NCI-H187 treated with DMSO at 0.1 percent for 48 hours (cell line): Measurements from ENCODE around the gene SWT1.
"Not testable (repeated sequence)": the region's sequence is repeated elsewhere in the genome, so short reads cannot be mapped to it uniquely, and the experiment has no call there.

Experiments
- DNase-seq: peaks from one replicate; lab custom pipeline; 2025; lab: John Stamatoyannopoulos, UW

The SWT1 gene

DNA sequence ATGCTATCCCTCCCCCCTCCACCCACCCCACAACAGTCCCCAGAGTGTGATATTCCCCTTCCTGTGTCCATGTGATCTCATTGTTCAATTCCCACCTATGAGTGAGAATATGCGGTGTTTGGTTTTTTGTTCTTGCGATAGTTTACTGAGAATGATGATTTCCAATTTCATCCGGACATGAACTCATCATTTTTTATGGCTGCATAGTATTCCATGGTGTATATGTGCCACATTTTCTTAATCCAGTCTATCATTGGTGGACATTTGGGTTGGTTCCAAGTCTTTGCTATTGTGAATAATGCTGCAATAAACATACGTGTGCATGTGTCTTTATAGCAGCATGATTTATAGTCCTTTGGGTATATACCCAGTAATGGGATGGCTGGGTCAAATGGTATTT lies 95.0 kb downstream of the SWT1 start:
- not testable (repeated sequence) for DNase-seq

DNA sequence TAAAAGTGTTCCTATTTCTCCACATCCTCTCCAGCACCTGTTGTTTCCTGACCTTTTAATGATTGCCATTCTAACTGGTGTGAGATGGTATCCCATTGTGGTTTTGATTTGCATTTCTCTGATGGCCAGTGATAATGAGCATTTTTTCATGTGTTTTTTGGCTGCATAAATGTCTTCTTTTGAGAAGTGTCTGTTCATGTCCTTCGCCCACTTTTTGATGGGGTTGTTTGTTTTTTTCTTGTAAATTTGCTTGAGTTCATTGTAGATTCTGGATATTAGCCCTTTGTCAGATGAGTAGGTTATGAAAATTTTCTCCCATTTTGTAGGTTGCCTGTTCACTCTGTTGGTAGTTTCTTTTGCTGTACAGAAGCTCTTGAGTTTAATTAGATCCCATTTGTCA lies 95.4 kb downstream of the SWT1 start:
- not testable (repeated sequence) for DNase-seq

DNA sequence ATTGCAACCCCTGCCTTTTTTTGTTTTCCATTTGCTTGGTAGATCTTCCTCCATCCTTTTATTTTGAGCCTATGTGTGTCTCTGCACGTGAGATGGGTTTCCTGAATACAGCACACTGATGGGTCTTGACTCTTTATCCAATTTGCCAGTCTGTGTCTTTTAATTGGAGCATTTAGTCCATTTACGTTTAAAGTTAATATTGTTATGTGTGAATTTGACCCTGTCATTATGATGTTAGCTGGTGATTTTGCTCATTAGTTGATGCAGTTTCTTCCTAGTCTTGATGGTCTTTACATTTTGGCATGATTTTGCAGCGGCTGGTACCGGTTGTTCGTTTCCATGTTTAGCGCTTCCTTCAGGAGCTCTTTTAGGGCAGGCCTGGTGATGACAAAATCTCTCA lies 98.6 kb downstream of the SWT1 start:
- DNase-seq = not testable (repeated sequence)

DNA sequence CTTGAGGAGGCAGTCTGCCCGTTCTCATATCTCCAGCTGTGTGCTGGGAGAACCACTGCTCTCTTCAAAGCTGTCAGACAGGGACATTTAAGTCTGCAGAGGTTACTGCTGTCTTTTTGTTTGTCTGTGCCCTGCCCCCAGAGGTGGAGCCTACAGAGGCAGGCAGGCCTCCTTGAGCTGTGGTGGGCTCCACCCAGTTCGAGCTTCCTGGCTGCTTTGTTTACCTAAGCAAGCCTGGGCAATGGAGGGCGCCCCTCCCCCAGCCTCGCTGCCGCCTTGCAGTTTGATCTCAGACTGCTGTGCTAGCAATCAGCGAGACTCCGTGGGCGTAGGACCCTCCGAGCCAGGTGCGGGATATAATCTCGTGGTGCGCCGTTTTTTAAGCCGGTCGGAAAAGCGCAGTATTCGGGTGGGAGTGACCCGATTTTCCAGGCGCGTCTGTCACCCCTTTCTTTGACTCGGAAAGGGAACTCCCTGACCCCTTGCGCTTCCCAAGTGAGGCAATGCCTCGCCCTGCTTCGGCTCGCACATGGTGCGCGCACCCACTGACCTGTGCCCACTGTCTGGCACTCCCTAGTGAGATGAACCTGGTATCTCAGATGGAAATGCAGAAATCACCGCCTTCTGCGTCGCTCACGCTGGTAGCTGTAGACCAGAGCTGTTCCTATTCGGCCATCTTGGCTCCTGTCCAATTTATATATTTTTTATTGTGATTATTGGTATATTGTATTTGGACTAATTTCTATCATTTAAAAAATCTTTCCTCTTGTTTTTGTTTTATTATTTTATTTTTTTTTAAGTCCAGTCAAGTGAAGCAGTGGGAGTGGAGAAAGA lies 100.4 kb downstream of the SWT1 start:
- DNase-seq = not testable (repeated sequence)

DNA sequence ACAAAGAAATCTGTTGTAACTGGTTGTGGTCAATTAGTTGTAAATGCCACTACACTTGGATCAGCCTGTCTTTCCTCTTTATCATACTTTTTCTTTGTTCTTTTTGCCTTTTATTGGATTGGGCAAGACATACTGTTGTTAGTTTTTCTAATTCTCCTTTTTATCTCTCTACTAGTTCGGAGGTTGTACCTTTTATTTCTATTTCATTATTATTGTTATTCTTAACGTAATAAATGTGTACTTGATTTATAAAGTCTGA lies 100.9 kb downstream of the SWT1 start:
- DNase-seq = no peak

DNA sequence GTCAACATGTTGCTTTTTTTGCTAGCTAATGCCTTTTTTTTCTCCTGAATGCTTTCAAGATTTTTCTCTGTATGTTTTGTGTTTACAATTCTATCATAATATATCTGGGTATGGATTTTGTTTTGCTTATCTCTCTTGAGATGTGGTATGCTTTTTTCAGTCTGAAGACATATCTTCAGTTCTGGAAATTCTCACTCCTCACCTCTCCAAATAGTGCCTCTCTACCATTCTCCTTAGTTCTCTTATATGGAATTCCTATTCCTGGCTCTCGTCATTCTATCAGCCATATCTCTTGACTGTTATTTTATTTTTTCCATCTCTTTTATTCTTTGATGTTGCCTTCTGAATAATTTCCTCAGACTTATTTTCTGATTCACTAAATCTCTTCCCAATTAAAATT lies 101.7 kb downstream of the SWT1 start:
- DNase-seq = no peak

DNA sequence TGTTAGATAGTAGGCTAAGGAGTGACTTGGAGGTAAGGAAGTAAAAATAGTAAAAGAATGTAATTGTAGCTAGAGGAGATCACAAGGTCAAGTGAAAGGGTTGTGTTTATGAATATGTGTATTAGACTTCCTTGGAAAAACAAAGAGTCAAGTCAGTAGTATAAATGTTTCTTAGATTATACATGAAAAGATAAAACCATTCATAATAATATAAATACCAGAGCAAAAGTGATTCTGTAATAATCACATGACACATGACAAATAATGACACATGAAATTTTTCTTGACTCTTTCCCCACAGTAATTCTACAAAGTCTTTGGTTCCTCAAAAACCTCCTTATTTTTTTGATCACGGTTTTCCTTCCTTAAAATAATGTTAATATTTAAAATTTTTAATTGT lies 103.6 kb downstream of the SWT1 start:
- DNase-seq = no peak

DNA sequence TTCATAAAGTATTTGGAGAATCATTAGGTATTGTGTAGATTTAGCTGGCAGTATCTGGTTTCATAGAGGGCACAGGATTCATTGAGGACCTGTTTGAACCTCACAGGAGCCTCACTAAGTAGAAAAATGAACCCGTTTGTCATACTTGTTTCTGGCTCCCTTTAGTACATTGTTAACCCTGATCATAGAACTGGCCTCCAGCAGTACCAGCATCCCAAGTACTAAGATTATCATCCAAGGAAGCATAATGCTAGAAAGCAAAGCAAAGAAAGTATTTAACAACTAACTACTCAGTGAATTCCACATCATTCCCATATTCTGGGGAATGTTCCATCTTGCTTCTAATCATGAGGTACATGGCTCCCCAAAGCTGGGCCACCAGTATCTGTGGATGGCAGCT lies 105.2 kb downstream of the SWT1 start:
- no peak for DNase-seq

DNA sequence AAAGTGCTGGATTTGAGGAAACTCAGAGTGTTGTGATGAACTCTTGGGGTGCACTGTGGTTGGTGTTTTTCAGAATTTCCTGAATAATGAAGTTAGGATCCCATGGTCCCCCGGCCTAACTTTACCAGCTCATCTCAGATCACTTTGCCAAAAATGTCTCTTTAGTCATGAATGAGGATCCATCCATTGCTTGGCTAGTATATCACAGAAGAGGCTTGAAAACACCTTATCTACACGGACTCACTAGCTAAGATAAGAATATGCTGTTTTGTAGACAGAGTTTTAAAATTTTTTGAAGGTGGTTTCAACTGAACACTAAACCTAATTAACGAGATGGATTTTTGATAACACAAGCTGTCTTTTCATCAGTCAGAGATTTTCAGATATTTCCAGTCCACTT lies 106.3 kb downstream of the SWT1 start:
- DNase-seq = no peak

DNA sequence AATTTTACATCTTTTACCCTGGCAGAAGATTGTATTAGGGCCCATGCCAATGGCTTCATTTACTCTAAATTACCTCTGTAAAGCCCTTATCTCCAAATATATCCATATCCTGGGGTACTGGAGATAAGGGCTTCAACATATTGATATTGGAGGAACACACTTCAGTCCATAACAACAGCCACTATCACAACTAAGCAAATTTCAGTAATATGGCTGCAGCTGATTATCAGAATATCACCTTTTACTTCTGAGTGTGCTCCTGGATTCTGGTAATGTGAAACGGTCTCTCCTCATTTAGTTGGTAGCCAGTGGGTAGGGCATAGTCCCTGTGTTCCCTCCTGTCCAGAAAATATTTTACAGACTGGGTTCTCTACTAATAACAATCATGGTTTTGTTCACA lies 106.8 kb downstream of the SWT1 start:
- no peak for DNase-seq

DNA sequence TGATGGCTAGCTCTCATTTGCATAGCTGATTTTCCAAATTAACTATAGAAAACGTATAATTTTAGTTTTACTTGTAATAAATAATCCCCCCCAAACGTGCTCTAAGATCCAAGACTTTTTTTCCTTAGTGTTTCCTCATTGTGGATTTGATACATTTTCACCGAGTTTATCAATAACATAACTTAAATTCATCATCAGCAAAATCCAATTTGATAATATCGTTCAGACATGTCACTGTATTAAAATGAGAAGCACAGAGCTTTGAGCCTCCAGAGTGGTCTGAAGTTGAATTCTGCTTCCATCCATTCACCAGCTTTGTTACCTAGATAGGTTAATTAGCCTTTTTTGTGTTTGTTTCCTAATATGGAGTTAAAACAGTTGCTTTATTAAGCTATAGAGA lies 108.3 kb downstream of the SWT1 start:
- DNase-seq = no peak

DNA sequence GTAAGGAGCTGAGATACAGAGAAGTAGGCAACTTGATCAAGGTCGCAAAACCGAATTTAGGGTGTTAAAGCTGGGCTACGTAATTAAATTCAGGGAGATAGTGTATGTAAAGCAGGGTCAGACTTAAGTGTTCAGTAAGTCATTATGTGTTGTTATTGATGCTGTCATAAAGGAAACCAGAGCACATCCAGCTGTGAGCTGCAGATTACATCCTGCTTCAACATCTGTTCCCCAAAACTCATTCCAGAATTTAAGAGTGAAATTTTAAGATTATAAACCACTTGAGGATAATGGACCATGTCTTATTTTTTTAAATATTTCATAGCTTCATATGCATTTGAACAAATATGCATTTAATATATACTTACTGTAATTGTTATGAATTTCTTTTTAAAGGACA lies 110.3 kb downstream of the SWT1 start:
- DNase-seq = no peak

DNA sequence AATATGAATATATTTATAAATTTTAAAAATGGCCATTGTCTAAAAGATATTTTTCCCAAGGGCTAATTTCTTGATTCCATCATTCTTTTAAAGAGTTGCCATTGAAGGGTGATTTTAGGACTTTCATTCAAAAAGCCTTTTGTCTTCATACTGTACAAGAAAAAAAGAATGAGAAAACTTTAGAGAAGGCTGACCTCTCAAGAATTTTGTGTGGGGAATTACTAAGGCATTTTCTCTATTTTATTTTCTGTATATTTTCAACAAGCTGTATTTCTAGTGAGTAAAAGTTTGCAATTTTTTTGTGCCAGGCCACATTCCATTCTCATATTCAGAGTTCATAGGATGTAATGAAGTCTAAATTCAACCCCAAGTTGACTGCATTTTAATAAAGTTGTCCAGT lies 110.7 kb downstream of the SWT1 start:
- no peak for DNase-seq

DNA sequence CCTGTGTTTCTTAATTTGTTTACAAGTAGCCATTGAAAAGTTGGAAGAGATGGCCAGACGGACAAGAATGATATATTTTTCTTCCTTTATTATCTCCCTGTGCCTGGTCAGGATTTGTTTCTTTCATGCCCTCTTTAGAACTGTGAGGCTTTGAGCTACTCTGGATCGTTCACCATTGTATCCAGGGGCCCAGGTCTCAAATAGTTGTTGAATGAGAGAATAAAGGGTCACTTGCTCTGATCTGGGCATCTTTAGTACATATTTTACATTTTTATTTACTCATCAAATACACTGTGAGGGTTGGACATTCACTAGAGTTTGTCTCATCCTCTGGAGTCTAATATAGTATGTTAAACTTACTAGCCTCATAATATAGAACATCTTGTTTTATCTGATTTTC lies 111.4 kb downstream of the SWT1 start:
- DNase-seq = no peak

DNA sequence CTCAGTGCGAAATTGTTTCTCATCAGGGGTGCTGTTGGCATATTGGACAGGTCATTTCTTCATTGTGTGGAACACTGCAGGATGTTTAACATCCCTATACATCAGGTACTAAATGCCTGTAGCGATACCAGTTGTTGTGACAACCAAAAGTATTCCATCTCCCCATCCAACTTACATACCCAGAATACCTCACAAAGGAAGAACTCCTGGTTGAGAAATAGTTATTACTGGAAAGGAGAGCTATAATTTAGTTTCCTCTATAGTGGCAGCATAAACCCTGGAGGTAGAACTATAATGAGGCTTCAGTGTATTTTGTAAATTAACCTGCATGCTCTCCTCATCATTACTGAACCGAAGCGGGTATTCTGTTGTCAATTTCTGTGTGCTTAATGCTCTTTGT lies 115.0 kb downstream of the SWT1 start:
- no peak for DNase-seq

DNA sequence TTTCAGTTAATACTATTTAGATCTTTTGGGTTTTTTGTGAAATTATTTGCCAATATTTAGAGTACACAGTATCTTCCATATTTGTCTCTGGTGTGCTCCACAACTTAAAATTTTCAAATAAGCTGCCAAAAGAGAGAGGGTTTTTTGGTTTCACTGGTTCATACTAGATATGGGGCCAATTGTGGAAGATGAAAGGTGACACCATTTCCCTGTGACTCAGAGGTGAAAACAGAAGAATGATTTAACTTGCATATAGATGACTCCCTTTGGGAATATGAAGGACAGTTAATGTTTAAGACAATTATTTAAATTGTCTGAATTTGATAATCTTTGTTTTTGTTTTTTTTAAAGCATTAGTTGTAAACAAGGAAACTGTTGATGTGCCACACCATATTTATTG lies 122.6 kb downstream of the SWT1 start:
- no peak for DNase-seq

DNA sequence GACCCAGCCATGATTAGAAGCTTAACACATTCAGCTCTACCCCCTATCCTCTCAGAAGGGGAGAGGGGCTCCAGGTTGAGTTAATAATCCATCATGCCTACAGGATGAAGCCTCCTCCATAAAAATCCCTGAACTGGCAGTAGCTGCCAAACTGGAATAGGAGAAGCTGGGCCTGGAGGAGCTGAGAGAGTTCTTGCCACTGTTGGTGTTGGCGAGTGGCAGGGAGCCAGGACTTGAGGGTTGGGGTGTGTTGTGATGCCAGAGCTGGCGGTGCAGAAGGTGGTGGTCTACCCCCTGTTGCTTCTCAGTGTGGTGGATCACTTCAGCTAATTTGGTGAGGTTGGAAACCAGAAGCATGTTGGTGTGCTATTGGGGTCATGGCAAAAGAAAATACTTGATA lies 123.6 kb downstream of the SWT1 start:
- DNase-seq = no peak

DNA sequence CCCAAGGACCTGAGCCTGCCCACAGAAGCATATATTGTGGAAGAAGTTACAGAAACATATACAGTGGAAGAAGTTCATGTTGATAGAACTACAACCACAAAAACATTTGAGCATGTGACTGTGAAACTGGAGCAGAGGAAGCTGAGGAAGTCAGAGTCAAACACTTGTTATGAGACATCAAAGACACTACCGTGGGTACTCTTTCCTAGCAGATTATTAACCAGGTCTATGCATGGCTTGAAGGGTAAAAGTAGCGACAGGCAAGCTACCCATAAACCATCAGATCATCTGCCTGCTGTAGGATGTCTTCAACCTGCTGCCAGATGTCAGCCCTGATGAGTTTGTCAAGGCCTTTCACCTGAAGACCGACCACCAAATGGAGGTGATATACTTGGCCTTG lies 124.3 kb downstream of the SWT1 start:
- no peak for DNase-seq

DNA sequence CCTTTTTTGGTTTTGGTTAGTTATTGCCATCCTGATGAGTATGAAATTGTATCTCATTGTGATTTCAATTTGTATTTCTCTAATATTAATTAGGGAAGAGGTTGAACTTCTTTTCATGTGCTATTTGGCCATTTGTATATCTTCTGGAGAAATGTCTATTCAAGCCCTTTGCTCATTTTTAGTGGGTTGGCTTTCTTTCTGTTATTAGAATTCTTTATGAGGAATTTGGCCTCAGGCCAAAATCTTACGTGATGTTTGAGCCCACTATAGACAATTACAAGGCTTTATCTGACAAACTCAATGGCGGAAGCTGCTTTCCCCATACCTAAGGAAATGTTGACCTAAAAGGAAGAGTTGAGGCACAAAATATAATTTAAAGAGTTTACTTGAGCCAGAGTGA lies 127.1 kb downstream of the SWT1 start:
- no peak for DNase-seq

DNA sequence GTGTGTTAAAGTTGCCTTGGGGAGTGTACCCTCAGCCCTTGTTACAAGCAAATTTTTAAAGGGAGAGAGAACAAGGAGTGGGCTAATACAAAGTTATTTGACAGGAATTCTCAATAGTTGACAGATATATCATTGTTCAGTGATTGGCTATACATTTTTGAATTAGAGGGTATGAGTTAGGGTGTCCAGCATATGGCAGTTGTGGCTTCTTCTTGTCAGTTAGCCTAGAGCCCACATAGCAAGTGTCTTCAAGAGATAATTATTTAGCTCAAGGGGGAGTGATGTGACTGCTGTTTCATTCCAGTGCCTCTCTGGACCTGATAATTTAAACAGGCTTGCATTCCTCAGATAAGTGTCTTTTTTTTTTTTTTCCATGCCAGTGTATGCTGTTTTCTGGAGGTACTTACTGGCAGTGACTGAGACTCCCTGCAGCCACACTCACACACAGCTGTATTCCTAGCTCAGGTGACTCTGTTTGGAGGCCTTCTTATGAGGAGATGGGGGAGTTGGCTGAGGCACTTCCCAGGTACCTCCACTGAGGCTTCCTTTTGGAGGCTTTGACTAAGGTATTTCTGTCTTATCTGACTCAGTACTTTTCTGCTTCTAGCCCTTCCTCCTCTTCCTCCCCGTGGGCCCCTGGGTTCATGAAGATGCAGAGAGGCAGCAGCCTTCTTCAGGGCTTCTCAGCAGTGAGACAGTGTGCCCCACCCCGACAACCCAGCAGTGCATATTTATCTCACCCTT lies 127.7 kb downstream of the SWT1 start:
- no peak for DNase-seq

DNA sequence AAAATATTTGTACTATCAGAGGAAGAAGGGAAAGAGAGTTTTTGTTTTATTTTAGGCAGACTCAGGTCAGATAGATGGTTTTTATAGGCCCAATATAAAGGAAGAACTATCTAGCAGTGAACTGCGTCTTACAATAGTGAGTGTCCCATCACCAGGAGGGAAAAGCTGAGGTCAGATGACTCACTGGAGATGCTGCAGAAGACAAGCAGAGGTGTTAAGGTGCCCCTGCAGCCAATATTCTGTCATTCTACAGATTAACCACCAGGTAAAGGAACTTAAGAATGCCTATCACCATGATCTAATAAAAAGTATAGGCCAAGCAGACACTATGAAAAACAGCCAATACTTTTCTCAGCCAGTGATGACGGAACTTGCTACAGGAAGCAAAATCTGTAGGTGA lies 130.5 kb downstream of the SWT1 start:
- no peak for DNase-seq

DNA sequence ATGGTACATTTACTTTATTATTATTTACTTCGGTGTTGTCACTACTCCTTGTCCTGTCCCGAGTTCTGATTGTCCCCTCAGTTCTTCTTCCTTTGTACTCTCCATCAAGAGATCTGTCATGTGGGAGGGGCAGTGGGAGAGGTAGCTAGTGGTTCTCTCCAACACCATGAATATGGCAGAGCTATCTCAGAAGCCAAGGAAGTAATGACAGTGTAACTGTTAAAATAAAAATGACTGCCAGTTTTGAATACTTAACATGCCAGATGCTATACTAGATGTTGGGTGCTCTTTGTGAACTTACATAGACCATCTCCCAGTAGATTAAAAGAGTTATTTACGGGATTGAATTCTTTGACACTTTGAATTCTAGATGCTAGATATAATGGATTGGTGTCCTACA lies 131.5 kb downstream of the SWT1 start:
- DNase-seq = no peak

DNA sequence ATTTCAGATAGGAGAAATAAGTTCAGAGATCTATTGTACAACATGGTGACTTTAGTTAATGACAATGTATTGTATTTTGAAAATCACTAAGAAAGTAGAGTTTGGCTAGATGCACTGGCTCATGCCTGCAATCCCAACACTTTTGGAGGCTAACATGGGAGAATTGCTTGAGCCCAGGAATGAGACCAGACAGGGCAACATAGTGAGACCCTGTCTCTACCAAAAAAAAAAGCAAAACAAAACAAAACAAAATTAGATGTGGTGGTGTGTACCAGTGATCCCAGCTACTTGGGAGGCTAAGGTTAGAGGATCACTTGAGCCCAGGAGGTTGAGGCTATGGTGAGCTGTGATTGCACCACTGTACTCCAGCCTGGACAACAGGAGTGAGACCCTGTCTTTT lies 132.9 kb downstream of the SWT1 start:
- DNase-seq = no peak

DNA sequence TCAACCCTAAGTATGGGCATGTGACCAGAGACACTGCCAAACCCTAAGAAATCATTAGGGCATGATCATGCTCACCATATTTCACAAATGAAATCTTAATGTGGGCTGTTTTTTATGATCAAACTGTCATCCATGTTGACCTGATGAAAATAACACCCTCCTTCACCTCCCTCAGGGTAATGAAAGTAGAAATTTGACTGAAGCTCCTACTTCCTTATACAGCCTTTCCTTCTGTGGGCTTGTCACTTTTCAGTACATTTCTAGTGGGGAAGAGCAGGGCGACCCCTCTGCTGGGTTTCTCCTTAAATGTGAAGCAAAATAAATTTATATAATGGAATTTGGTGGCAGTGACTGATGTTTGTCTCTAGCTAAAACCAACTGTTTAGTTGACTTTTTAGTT lies 134.2 kb downstream of the SWT1 start:
- no peak for DNase-seq
